ENCODE results near the gene KMT5B. TPM values are rescaled to one million over a fixed set of nuclear protein-coding genes. Genes with fewer than 3 reads are reported as not detected.

The KMT5B gene
- total RNA-seq, 1 donor from 2014 or later = 32.1 TPM

DNA sequence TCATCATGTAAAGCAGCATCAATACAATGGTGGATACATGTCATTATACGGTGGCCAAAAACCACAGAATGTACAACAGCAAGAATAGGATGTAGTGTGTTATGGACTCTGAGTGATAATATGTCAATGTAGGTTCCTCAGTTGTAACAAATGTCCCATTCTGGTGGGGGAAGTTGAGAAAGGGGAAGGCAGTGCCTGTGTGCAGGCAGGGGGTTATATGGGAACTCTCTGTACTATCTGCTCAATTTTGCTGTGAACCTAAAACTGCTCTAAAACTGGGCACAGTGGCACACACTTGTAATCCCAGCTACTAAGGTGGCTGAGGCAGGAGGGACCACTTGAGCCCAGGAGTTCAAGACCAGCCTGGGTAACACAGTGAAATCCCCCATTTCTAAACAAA lies 97.8 kb downstream of the KMT5B start:
- intact Hi-C loops (cut with micrococcal nuclease) = no loop called here
- Mint-ChIP-seq H3K27ac (no peak overlapping the region), H3K4me1 (ENCODE audit: low read depth) (peaks cover 3% of the 10 kb centered on the region), H3K36me3 (ENCODE audit: low read depth) (peaks cover 4% of the 10 kb centered on the region), H3K9me3 (no peaks in the 10 kb centered on the region), H3K27me3 (ENCODE audit: insufficient read depth) (peaks cover 2% of the 10 kb centered on the region), H3K4me3 (no peak overlapping the region)
- no peak for DNase-seq (ENCODE audit: low spot score)

DNA sequence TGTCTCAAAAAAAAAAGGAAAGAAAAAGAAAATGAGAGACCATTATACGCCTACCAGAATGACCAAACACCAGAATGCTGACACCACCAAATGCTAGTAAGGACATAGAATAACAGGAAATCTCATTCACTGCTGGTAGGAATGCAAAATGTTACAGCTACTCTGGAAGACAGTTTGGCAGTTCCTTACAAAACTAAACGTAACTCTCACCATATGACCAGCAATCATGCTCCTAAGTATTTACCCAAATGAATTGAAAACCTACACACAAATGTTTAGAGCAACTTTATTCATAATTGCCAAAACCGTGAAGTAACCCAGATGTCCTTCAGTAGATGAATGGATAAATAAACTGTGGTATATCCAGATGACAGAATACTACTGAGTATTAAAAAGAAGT lies 99.1 kb downstream of the KMT5B start:
- no peak overlapping the region for H3K27ac Mint-ChIP-seq
- no peaks in the 10 kb centered on the region for H3K4me1 Mint-ChIP-seq (ENCODE audit: low read depth)
- intact Hi-C loops (cut with micrococcal nuclease) = no loop called here
- H3K9me3 Mint-ChIP-seq = no peaks in the 10 kb centered on the region
- H3K4me3 Mint-ChIP-seq = no peak overlapping the region
- DNase-seq (ENCODE audit: low spot score) = no peak
- H3K36me3 Mint-ChIP-seq (ENCODE audit: low read depth) = peaks cover 2% of the 10 kb centered on the region
- H3K27me3 Mint-ChIP-seq (ENCODE audit: insufficient read depth) = no peaks in the 10 kb centered on the region

GRCh38 chr11:68107689-68108088 lies 105.4 kb downstream of the KMT5B start:
- Mint-ChIP-seq H3K4me1 (ENCODE audit: low read depth) (no peaks in the 10 kb centered on the region), H3K9me3 (no peaks in the 10 kb centered on the region), H3K4me3 (no peak overlapping the region), H3K36me3 (ENCODE audit: low read depth) (no peaks in the 10 kb centered on the region), H3K27me3 (ENCODE audit: insufficient read depth) (peaks cover 2% of the 10 kb centered on the region), H3K27ac (no peak overlapping the region)
- no peak for DNase-seq (ENCODE audit: low spot score)
- intact Hi-C loops (cut with micrococcal nuclease) = no loop called here

DNA sequence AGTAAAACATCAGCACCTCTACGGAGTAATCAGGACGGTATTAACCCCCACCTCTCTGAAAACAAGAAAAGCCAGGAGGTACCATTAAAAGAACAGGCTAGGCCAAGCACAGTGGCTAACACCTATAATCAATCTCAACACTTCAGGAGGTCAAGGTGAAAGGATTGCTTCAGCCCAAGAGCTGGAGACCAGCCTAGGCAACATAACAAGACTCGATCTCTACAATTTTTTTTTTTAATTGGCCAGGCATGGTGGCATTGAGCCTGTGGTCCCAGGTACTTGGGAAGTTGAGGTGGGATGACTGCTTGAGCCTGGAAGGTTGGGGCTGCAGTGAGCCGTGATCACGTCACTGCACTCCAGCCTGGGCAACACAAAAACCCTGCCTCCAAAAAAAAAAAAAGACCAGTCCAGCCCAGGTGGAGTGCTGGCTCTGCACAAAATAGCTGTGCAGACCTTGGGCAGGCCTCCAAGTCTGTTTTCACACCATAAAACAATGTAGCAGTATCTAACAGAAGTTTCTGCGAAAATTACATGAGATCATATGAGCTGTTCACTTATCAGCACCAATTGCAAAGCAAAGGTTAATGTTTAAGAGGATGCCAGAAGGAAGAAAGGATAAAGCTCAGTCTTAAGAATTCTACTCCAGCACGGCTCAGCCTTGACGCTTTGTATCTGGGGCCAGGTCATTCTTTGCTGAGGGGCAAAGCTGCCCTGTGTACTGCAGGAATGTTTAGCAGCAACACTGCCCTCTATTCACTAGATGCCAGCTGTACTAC lies 106.7 kb downstream of the KMT5B start:
- Mint-ChIP-seq H3K27ac (no peak overlapping the region), H3K36me3 (ENCODE audit: low read depth) (no peaks in the 10 kb centered on the region), H3K27me3 (ENCODE audit: insufficient read depth) (peaks cover 2% of the 10 kb centered on the region), H3K9me3 (no peaks in the 10 kb centered on the region), H3K4me3 (no peak overlapping the region), H3K4me1 (ENCODE audit: low read depth) (no peaks in the 10 kb centered on the region)
- intact Hi-C loops (cut with micrococcal nuclease) = no loop called here
- no peak for DNase-seq (ENCODE audit: low spot score)

Other genes starting within 250 kb of the KMT5B start
- gene UNC93B1, start 209.2 kb downstream of the KMT5B start, total RNA-seq = 13.9 and 14.8 TPM in 2 replicates
- not detected in 2 replicates for gene ALDH3B1, start 203.0 kb downstream of the KMT5B start, total RNA-seq
- gene NDUFS8, start 182.6 kb downstream of the KMT5B start, total RNA-seq = 137 and 144 TPM in 2 replicates
- 142 and 152 TPM in 2 replicates for gene TCIRG1, start 174.3 kb downstream of the KMT5B start, total RNA-seq
- gene CHKA, start 91.9 kb downstream of the KMT5B start, total RNA-seq = 13.2 and 13.7 TPM in 2 replicates
- gene C11orf24, start 58.7 kb upstream of the KMT5B start, total RNA-seq = 33.9 and 39.7 TPM in 2 replicates
- gene LRP5, start 99.3 kb upstream of the KMT5B start, total RNA-seq = 21.4 and 23.9 TPM in 2 replicates
- 142 and 157 TPM in 2 replicates for gene PPP6R3, start 247.5 kb upstream of the KMT5B start, total RNA-seq